NT2/D1 (cell line): ENCODE measurements around the gene MSRB3.

Experiments used
- DNase-seq: peaks from one replicate; pipeline ENCODE4 v3.0.0-alpha.2; 2011; ENCODE audit warnings: low read depth, low spot score
- H3K27me3 ChIP-seq: 2 replicates; pipeline ENCODE4 v1.6.0; 2011; ENCODE audit warnings: mild to moderate bottlenecking; ENCODE audit not compliant: insufficient read length, insufficient read depth
- H3K36me3 ChIP-seq: 2 replicates; pipeline ENCODE4 v1.6.1; 2011; ENCODE audit warnings: mild to moderate bottlenecking, low read length, mixed read lengths; ENCODE audit not compliant: insufficient read depth, insufficient read length
- H3K4me1 ChIP-seq: 2 replicates; pipeline ENCODE4 v1.5.1; 2011; ENCODE audit not compliant: insufficient read depth, insufficient read length
- H3K4me3 ChIP-seq: 2 replicates; pipeline ENCODE4 v1.5.1; 2011; ENCODE audit warnings: low read depth; ENCODE audit not compliant: insufficient read length
- H3K9ac ChIP-seq: 2 replicates; pipeline ENCODE4 v1.6.0; 2011; ENCODE audit warnings: low read depth; ENCODE audit not compliant: insufficient read length
- H3K9me3 ChIP-seq: 2 replicates; pipeline ENCODE4 v1.5.1; 2011; ENCODE audit warnings: mild to moderate bottlenecking, low read length; ENCODE audit not compliant: insufficient read depth
- SUZ12 ChIP-seq: IDR thresholded peaks from 2 replicates; pipeline ENCODE4 v1.6.1; 2011; ENCODE audit not compliant: insufficient read length, insufficient read depth; ENCODE audit errors: extremely low read depth
- YY1 ChIP-seq: IDR thresholded peaks from 2 replicates; pipeline ENCODE4 v1.6.1; 2011; ENCODE audit not compliant: insufficient read length, insufficient read depth
- ZNF274 ChIP-seq: IDR thresholded peaks from 2 replicates; pipeline ENCODE4 v1.6.1; 2011; ENCODE audit warnings: mild to moderate bottlenecking, low read depth, low read length

Gene MSRB3

DNA sequence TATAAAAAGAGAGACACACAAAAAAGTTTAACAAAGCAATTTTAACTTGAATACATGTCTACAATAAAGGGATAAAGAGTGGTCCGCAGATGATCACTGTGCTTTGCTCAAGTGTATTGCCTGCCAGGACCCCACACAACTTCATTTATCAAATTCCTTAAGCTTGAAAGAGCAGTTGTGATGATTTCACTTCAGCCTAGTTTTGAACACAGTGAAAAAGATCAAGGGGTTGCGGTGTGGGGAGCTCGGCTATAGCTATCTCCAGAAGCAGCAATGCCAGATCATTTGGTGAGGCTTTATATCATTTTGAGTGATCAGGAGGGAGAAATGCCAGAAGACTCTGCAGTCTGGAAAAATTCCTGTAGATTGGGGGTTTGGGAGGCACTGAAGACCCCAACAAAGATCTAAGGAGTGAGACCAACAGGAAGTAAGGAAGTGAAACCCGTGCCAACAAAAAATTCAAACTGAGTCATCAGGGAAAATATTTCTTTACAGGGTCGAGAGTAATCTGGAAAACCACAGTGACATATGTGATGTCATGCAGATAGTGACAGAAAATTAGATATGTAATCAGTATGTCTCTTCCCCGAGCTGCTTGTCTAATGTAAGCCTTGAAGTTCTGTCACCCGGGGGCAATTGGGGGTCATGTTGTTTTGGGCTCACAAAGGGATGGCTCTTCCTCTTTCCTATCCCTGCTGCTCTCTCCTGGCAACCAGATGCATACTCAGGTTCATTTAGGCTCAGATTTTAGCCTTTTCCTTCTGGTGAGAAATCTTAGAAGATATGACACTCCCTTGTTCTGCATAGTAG is 221.8 kb downstream of the MSRB3 start:
- Histone ChIP-seq H3K9me3 (no peaks in the 10 kb centered on the region), H3K4me1 (no peaks in the 10 kb centered on the region), H3K9ac (no peak overlapping the region), H3K36me3 (no peaks in the 10 kb centered on the region), H3K27me3 (no peaks in the 10 kb centered on the region), H3K4me3 (no peak overlapping the region)
- TF ChIP-seq YY1 (no peak), ZNF274 (no peak), SUZ12 (no peak)
- no peak for DNase-seq

DNA sequence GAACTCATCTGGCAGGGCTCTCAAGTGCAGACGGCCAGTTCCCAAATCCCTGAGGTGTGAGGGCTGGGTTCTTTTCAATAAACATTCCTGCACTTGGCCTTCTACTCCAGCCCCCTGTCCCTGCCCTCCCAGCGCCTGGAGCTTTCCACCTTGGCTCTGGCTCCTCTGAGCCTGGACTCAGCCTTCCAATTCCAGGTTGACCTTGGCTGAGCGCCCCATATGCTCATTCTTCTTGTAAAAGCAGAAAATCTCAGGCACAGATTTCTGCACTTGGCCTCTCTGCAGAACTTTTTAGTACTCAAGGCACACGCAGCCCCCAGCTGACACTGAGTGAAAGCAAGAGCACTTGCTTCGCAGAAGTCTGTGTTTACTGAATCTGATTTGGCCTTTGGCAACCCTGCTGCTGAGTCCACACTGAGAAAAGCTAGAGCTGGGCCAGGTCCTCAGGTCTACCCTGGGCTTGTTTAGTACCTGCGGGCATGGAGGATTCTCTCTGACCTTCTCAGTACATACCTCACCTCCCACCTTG is 222.7 kb downstream of the MSRB3 start:
- TF ChIP-seq ZNF274 (no peak), SUZ12 (no peak), YY1 (no peak)
- Histone ChIP-seq H3K9me3 (no peaks in the 10 kb centered on the region), H3K4me1 (no peaks in the 10 kb centered on the region), H3K4me3 (no peak overlapping the region), H3K9ac (no peak overlapping the region), H3K27me3 (no peaks in the 10 kb centered on the region), H3K36me3 (no peaks in the 10 kb centered on the region)
- no peak for DNase-seq

- H3K4me1 ChIP-seq: no peaks in the 10 kb centered on the region
- peaks cover 2% of the 10 kb centered on the region for H3K27me3 ChIP-seq
Observed at GRCh38 chr12:65501935-65502334, 223.5 kb downstream of the MSRB3 start.

DNA sequence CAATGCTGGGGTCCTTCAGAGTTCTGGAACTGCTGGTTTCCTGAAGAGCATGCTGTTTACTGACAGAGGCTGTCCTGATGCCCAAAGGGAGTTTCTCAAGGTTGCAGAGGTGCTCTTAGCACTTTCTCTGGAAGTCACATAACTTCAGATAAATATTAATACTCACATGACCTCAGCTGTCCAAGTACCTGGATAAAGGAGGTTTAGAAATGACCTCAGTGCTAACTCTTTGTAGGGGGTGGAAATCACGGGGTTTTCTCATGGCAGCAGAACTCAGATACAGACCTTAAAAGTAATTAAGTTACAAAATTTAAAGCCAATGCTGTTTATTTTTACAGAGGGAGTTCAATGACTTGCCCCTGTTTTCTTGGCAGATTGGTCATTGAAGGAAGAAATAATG is 225.9 kb downstream of the MSRB3 start:
- H3K36me3 ChIP-seq: no peaks in the 10 kb centered on the region
- no peak for DNase-seq

More at GRCh38 chr12:65501935-65502334, 223.5 kb downstream of the MSRB3 start:
- no peaks in the 10 kb centered on the region for H3K9me3 ChIP-seq
- DNase-seq: no peak
- TF ChIP-seq YY1 (no peak), ZNF274 (no peak), SUZ12 (no peak)
- no peak overlapping the region for H3K9ac ChIP-seq
- no peak overlapping the region for H3K4me3 ChIP-seq
- no peaks in the 10 kb centered on the region for H3K36me3 ChIP-seq

DNA sequence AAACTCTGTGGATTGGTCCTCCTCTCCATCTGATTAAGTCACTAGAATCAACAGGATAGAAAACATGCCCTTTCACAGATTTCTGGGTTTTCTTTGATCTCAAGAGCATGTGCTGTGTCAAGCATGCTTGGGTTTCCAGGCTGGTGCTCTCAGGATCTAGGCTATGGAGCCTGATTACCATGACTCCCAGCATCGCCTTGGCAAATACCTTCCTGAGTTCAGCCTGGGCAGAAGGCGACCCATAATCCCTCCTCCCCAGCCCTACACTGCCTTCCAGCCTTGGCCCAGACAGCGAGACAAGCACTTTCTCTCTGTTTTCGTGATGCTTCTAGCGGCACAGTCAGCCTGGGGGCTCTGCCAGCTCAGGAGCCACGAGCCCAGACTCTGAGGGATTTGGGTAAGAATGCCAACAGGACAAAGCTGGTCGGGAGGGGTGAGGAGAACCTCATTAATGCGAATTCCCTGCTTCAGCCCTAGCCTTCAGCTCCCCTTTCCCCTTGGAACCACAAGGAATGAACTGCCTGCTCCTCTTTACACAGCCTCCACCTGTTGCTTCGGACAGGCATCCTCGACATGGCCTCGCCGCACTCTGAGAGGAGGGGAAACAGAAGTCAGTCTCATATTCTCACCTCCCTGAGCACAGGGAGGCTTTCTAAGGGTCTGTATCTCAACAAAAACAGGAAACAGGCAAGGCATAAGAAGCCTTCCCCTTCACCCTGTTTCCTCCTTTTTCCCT is 227.1 kb downstream of the MSRB3 start:
- peaks cover 7% of the 10 kb centered on the region for H3K27me3 ChIP-seq
- TF ChIP-seq YY1 (no peak), ZNF274 (no peak), SUZ12 (no peak)
- no peaks in the 10 kb centered on the region for H3K36me3 ChIP-seq
- no peaks in the 10 kb centered on the region for H3K9me3 ChIP-seq
- H3K4me1 ChIP-seq: no peaks in the 10 kb centered on the region
- H3K4me3 ChIP-seq: no peak overlapping the region
- no peak overlapping the region for H3K9ac ChIP-seq
- no peak for DNase-seq

More for the DNA sequence above, 225.9 kb downstream of the MSRB3 start:
- Histone ChIP-seq H3K4me1 (no peaks in the 10 kb centered on the region), H3K27me3 (peaks cover 7% of the 10 kb centered on the region), H3K4me3 (no peak overlapping the region), H3K9ac (no peak overlapping the region), H3K9me3 (no peaks in the 10 kb centered on the region)
- TF ChIP-seq SUZ12 (no peak), ZNF274 (no peak), YY1 (no peak)

GRCh38 chr12:65508276-65509035 is 230.0 kb downstream of the MSRB3 start:
- Histone ChIP-seq H3K4me3 (no peak overlapping the region), H3K36me3 (no peaks in the 10 kb centered on the region), H3K9ac (no peak overlapping the region), H3K27me3 (peaks cover 27% of the 10 kb centered on the region), H3K4me1 (peaks cover 3% of the 10 kb centered on the region), H3K9me3 (no peaks in the 10 kb centered on the region)
- no peak for TF ChIP-seq YY1
- TF ChIP-seq SUZ12: no peak
- no peak for TF ChIP-seq ZNF274
- no peak for DNase-seq
